K562 (cell line): ENCODE data around the gene ASCC1. TPM values are rescaled to one million over a fixed set of nuclear protein-coding genes. Genes with fewer than 3 reads are reported as not detected.

Experiments used
- ATF2 ChIP-seq: sonication (generic); formaldehyde crosslinking; IDR thresholded peaks from 2 replicates; pipeline ENCODE4 v1.8.1; 2022; ENCODE audit warnings: missing genetic modification reagents
- CHD7 ChIP-seq: fragments of 200-600 bp; sonication (generic); IDR thresholded peaks from one replicate; pipeline ENCODE4 v1.6.1; 2012; ENCODE audit warnings: mild to moderate bottlenecking, low read depth, low read length, inconsistent platforms
- HLTF ChIP-seq: fragments of 450-650 bp; IDR thresholded peaks from 2 replicates; pipeline ENCODE4 v1.6.1; 2016
- ZNF174 ChIP-seq: fragments of 250-450 bp; sonication (Bioruptor Pico); IDR thresholded peaks from 2 replicates; pipeline ENCODE4 v1.4.0; 2020; ENCODE audit warnings: mild to moderate bottlenecking
- ZNF695 ChIP-seq: fragments of 450-650 bp; formaldehyde crosslinking; IDR thresholded peaks from 2 replicates; pipeline ENCODE4 v1.4.0; 2020; ENCODE audit warnings: mild to moderate bottlenecking, moderate library complexity
- polyA plus RNA-seq, 8 experiments: library from polyadenylated mRNA; depleted of rRNA in 4 of 8; stranded (reverse) in 5 of 8; unstranded in 3 of 8; fragments of >200 nt; fragmentation: Nextera tagmentation in 2 of 8; fragmentation: Illumina TruSeq in 1 of 8; extraction: Ambion mirVana in 2 of 8; extraction: Trizol in 1 of 8; gene quantifications; 2 replicates each; pipeline versions ENCODE4 v1.2.1 to v1.2.3, GENCODE V29; 2011 to 2014; ENCODE audit warnings: inconsistent platforms in 1 of 8, missing spikeins in 1 of 8
- total RNA-seq, 7 experiments: library from RNA; depleted of rRNA in 6 of 7; stranded (reverse); fragments of >200 nt in 6 of 7; fragmentation: Illumina TruSeq in 2 of 7; extraction: Trizol in 2 of 7; gene quantifications; 2 replicates each; pipeline versions ENCODE4 v1.2.1 to v1.2.3, GENCODE V29; 2011 to 2021; ENCODE audit warnings: low replicate concordance in 1 of 7
- TF ChIP-seq, protein P1 (sequence below): fragments of 250-450 bp; sonication (Bioruptor Pico); IDR thresholded peaks from 2 replicates; pipeline ENCODE4 v1.5.0; 2020; ENCODE audit warnings: mild to moderate bottlenecking, borderline replicate concordance

The ASCC1 gene
- total and polyA plus RNA-seq, 9 of the 15 experiments (the other 6 are each of a cell fraction or from before 2014, with no cell fraction given) = 31.7 to 73.3 (median 52.8) TPM

DNA sequence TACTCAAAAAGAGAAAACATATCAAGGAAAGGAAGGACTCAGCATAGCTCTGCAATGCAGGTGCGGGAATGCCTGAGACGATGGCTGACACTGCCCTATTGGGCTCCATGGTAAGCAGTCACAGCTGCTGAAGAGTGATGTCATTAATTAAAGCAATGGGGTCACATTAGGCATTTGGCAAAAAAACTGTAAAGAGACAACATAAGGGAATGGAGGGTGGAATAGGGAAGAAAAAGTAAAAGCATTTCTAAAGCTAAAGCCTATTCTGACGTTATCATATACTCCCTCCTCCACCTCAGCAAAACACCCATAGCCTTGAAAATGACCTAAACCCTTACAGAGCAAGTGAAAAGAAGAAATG is 89.2 kb downstream of the ASCC1 start (continued):
- TF ChIP-seq CHD7 (no peak), ZNF695 (CRISPR knock-in tag) (no peak), ATF2 (CRISPR knock-in tag) (no peak), HLTF (no peak), ZNF174 (no peak)
- TF ChIP-seq, protein P1, sequence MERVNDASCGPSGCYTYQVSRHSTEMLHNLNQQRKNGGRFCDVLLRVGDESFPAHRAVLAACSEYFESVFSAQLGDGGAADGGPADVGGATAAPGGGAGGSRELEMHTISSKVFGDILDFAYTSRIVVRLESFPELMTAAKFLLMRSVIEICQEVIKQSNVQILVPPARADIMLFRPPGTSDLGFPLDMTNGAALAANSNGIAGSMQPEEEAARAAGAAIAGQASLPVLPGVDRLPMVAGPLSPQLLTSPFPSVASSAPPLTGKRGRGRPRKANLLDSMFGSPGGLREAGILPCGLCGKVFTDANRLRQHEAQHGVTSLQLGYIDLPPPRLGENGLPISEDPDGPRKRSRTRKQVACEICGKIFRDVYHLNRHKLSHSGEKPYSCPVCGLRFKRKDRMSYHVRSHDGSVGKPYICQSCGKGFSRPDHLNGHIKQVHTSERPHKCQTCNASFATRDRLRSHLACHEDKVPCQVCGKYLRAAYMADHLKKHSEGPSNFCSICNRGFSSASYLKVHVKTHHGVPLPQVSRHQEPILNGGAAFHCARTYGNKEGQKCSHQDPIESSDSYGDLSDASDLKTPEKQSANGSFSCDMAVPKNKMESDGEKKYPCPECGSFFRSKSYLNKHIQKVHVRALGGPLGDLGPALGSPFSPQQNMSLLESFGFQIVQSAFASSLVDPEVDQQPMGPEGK (CRISPR knock-in tag) = no peak
- TF ChIP-seq, all 486 proteins: peak for 2
